ENCODE data around the gene CNN2. TPM values are rescaled to one million over a fixed set of nuclear protein-coding genes. Genes with fewer than 3 reads are reported as not detected.

CNN2 gene
- total RNA-seq, 2 experiments from 2014 or later, result 123 to 130 TPM

- Mint-ChIP-seq H3K4me1 (ENCODE audit: low read depth) (peaks cover 36% of the 10 kb centered on the region), H3K9me3 (no peaks in the 10 kb centered on the region), H3K36me3 (peaks cover 23% of the 10 kb centered on the region), H3K27ac (peak overlapping the region; percentile 68), H3K4me3 (peak overlapping the region; percentile 84), H3K27me3 (no peaks in the 10 kb centered on the region)
- CTCF ChIA-PET, result interaction anchor here (1.1 to 4.2 kb wide), 4 partner anchors 10 to 46 kb away, joined by 4 to 31 read pairs (median 6); partner anchors contain the start of genes ARHGAP45 and RNU6-2
- POLR2A ChIA-PET, result interaction anchor here (0.6 to 3.7 kb wide), 8 partner anchors 13 to 546 kb away, joined by 3 to 23 read pairs (median 4); partner anchors contain the start of genes ARHGAP45, CNN2, GPX4 and RNU6-2
- DNase-seq, result peak; percentile 96
- intact Hi-C loops (cut with micrococcal nuclease), result loop anchor here (2.0 kb wide), 2 partner anchors 20 to 26 kb away; partner anchors contain the start of genes ARHGAP45, RNU6-2 and TMEM259
These were observed 14.3 kb downstream of the CNN2 start for GRCh38 chr19:1040476-1041271.

GRCh38 chr19:1041272-1041834 is 14.9 kb downstream of the CNN2 start:
- Mint-ChIP-seq H3K9me3 (no peaks in the 10 kb centered on the region), H3K27me3 (no peaks in the 10 kb centered on the region), H3K27ac (no peak overlapping the region), H3K4me1 (ENCODE audit: low read depth) (peaks cover 36% of the 10 kb centered on the region), H3K4me3 (peak overlapping the region; percentile 84), H3K36me3 (peaks cover 19% of the 10 kb centered on the region)
- POLR2A ChIA-PET, result interaction anchor here (0.6 to 1.0 kb wide), 3 partner anchors 14 to 546 kb away, joined by 3 to 5 read pairs (median 4); partner anchors contain the start of gene GPX4
- CTCF ChIA-PET, result interaction anchor here (2.1 to 4.2 kb wide), 2 partner anchors 24 to 46 kb away, joined by 8 to 31 read pairs; partner anchors contain the start of gene ARHGAP45
- intact Hi-C loops (cut with micrococcal nuclease), result loop anchor here (2.0 kb wide), 2 partner anchors 21 to 25 kb away; partner anchors contain the start of genes ARHGAP45, RNU6-2 and TMEM259
- no peak for DNase-seq

- H3K4me3 Mint-ChIP-seq, result no peak overlapping the region
- POLR2A ChIA-PET, result no interaction called here
- intact Hi-C loops (cut with micrococcal nuclease), result loop anchor here (2.0 kb wide), 2 partner anchors 21 to 25 kb away; partner anchors contain the start of genes ARHGAP45, RNU6-2 and TMEM259
These were observed 15.7 kb downstream of the CNN2 start for GRCh38 chr19:1041835-1042685.

GRCh38 chr19:1042689-1043511 is 16.5 kb downstream of the CNN2 start:
- H3K4me3 Mint-ChIP-seq, result no peak overlapping the region
- CTCF ChIA-PET, result interaction anchor here (0.8 to 1.0 kb wide), 2 partner anchors 15 to 22 kb away, joined by 3 read pairs; no protein-coding TSS in a partner anchor
- POLR2A ChIA-PET, result no interaction called here
- no peaks in the 10 kb centered on the region for H3K9me3 Mint-ChIP-seq
- no peak for DNase-seq
- intact Hi-C loops (cut with micrococcal nuclease), result no loop called here
- peaks cover 29% of the 10 kb centered on the region for H3K4me1 Mint-ChIP-seq (ENCODE audit: low read depth)
- H3K27me3 Mint-ChIP-seq, result no peaks in the 10 kb centered on the region
- H3K36me3 Mint-ChIP-seq, result peaks cover 11% of the 10 kb centered on the region
- H3K27ac Mint-ChIP-seq, result no peak overlapping the region

More at GRCh38 chr19:1041835-1042685, 15.7 kb downstream of the CNN2 start:
- Mint-ChIP-seq H3K9me3 (no peaks in the 10 kb centered on the region), H3K27me3 (no peaks in the 10 kb centered on the region), H3K4me1 (ENCODE audit: low read depth) (peaks cover 35% of the 10 kb centered on the region), H3K36me3 (peaks cover 16% of the 10 kb centered on the region), H3K27ac (no peak overlapping the region)
- no peak for DNase-seq
- CTCF ChIA-PET, result interaction anchor here (4.2 kb wide), 1 partner anchor 23 kb away, joined by 31 read pairs; the partner anchor contains the start of gene ARHGAP45

- H3K27me3 Mint-ChIP-seq, result no peaks in the 10 kb centered on the region
- H3K36me3 Mint-ChIP-seq, result peaks cover 3% of the 10 kb centered on the region
- H3K9me3 Mint-ChIP-seq, result no peaks in the 10 kb centered on the region
- H3K27ac Mint-ChIP-seq, result no peak overlapping the region
- H3K4me1 Mint-ChIP-seq (ENCODE audit: low read depth), result peaks cover 10% of the 10 kb centered on the region
- DNase-seq, result peak; percentile 82
- CTCF ChIA-PET, result no interaction called here
- intact Hi-C loops (cut with micrococcal nuclease), result no loop called here
- POLR2A ChIA-PET, result no interaction called here
- no peak overlapping the region for H3K4me3 Mint-ChIP-seq
These were observed 18.8 kb downstream of the CNN2 start for GRCh38 chr19:1045247-1045603.

GRCh38 chr19:1046117-1046626 is 19.8 kb downstream of the CNN2 start:
- H3K4me3 Mint-ChIP-seq, result no peak overlapping the region
- intact Hi-C loops (cut with micrococcal nuclease), result no loop called here
- H3K9me3 Mint-ChIP-seq, result no peaks in the 10 kb centered on the region
- H3K36me3 Mint-ChIP-seq, result peaks cover 5% of the 10 kb centered on the region
- ChIA-PET CTCF (no interaction called here), POLR2A (no interaction called here)
- peaks cover 5% of the 10 kb centered on the region for H3K4me1 Mint-ChIP-seq (ENCODE audit: low read depth)
- no peak overlapping the region for H3K27ac Mint-ChIP-seq
- H3K27me3 Mint-ChIP-seq, result no peaks in the 10 kb centered on the region
- DNase-seq, result no peak

- DNase-seq, result no peak
- CTCF ChIA-PET, result no interaction called here
- no peaks in the 10 kb centered on the region for H3K27me3 Mint-ChIP-seq
- peaks cover 6% of the 10 kb centered on the region for H3K4me1 Mint-ChIP-seq (ENCODE audit: low read depth)
- H3K36me3 Mint-ChIP-seq, result peaks cover 7% of the 10 kb centered on the region
- no peaks in the 10 kb centered on the region for H3K9me3 Mint-ChIP-seq
- intact Hi-C loops (cut with micrococcal nuclease), result no loop called here
- POLR2A ChIA-PET, result interaction anchor here (0.6 kb wide), 1 partner anchor 50 kb away, joined by 3 read pairs; no protein-coding TSS in a partner anchor
- H3K27ac Mint-ChIP-seq, result no peak overlapping the region
- no peak overlapping the region for H3K4me3 Mint-ChIP-seq
These were observed 20.7 kb downstream of the CNN2 start for GRCh38 chr19:1046836-1047695.

GRCh38 chr19:1047696-1048147 is 21.3 kb downstream of the CNN2 start:
- intact Hi-C loops (cut with micrococcal nuclease), result no loop called here

GRCh38 chr19:1049106-1049505 is 22.7 kb downstream of the CNN2 start:
- POLR2A ChIA-PET, result no interaction called here
- no peak overlapping the region for H3K4me3 Mint-ChIP-seq
- CTCF ChIA-PET, result interaction anchor here (1.4 kb wide), 1 partner anchor 195 kb away, joined by 3 read pairs; no protein-coding TSS in a partner anchor
- H3K27me3 Mint-ChIP-seq, result no peaks in the 10 kb centered on the region
- no peaks in the 10 kb centered on the region for H3K9me3 Mint-ChIP-seq
- peaks cover 4% of the 10 kb centered on the region for H3K4me1 Mint-ChIP-seq (ENCODE audit: low read depth)
- H3K27ac Mint-ChIP-seq, result no peak overlapping the region
- intact Hi-C loops (cut with micrococcal nuclease), result no loop called here
- DNase-seq, result no peak
- peaks cover 5% of the 10 kb centered on the region for H3K36me3 Mint-ChIP-seq

More at GRCh38 chr19:1047696-1048147, 21.3 kb downstream of the CNN2 start:
- H3K4me1 Mint-ChIP-seq (ENCODE audit: low read depth), result peaks cover 4% of the 10 kb centered on the region
- H3K36me3 Mint-ChIP-seq, result peaks cover 5% of the 10 kb centered on the region
- no peak for DNase-seq
- no peaks in the 10 kb centered on the region for H3K9me3 Mint-ChIP-seq
- ChIA-PET CTCF (interaction anchor here (1.4 kb wide), 1 partner anchor 196 kb away, joined by 3 read pairs; no protein-coding TSS in a partner anchor), POLR2A (interaction anchor here (0.6 kb wide), 1 partner anchor 51 kb away, joined by 3 read pairs; no protein-coding TSS in a partner anchor)
- no peaks in the 10 kb centered on the region for H3K27me3 Mint-ChIP-seq
- H3K4me3 Mint-ChIP-seq, result no peak overlapping the region
- no peak overlapping the region for H3K27ac Mint-ChIP-seq

GRCh38 chr19:1049800-1050199 is 23.4 kb downstream of the CNN2 start:
- CTCF ChIA-PET, result no interaction called here
- Mint-ChIP-seq H3K27me3 (no peaks in the 10 kb centered on the region), H3K36me3 (peaks cover 5% of the 10 kb centered on the region), H3K9me3 (no peaks in the 10 kb centered on the region), H3K4me3 (no peak overlapping the region), H3K4me1 (ENCODE audit: low read depth) (peaks cover 4% of the 10 kb centered on the region), H3K27ac (no peak overlapping the region)
- intact Hi-C loops (cut with micrococcal nuclease), result no loop called here
- no peak for DNase-seq
- POLR2A ChIA-PET, result no interaction called here

All from activated CD4-positive, alpha-beta memory T cell treated with anti-CD3 and anti-CD28 coated beads for 36 hours (primary cell).